ENCODE measurements around the gene PRKAA1. TPM values are rescaled to one million over a fixed set of nuclear protein-coding genes. Genes with fewer than 3 reads are reported as not detected.
A peak's percentile ranks its signal among the peaks of the same experiment; 100 is the strongest.
"Not testable (repeated sequence)": the region's sequence is repeated elsewhere in the genome, so short reads cannot be mapped to it uniquely, and the experiment has no call there.

Gene PRKAA1
- total and polyA plus RNA-seq, 3 experiments from 2014 or later: 46.7 to 79.4 (median 73.3) TPM

GRCh38 chr5:40812125-40812524 lies 14.0 kb upstream of the PRKAA1 start:
- Mint-ChIP-seq H3K27me3 (no peaks in the 10 kb centered on the region), H3K9me3 (no peaks in the 10 kb centered on the region)
- CTCF ChIA-PET: no interaction called here

GRCh38 chr5:40801771-40802562 lies 3.8 kb upstream of the PRKAA1 start:
- DNase-seq: no peak
- Mint-ChIP-seq H3K27ac (peak overlapping the region in 2 of 8 donors; percentile 40 to 54), H3K27me3 (no peaks in the 10 kb centered on the region), H3K4me3 (peak overlapping the region in 1 of 7 donors; percentile 78), H3K9me3 (no peaks in the 10 kb centered on the region), H3K4me1 (peaks cover 12 to 16% (median 14%) of the 10 kb centered on the region in 3 donors), H3K36me3 (peaks cover 0 to 6% (median 0%) of the 10 kb centered on the region in 3 donors)
- H3K27me3 ChIP-seq (ENCODE audit: insufficient read depth, low read length, poor library complexity, severe bottlenecking): no peaks in the 10 kb centered on the region
- ChIA-PET POLR2A (no interaction called here), CTCF (interaction anchor here (1.4 kb wide), 1 partner anchor 47 kb away, joined by 3 read pairs; the partner anchor contains the start of gene TTC33)
- no peaks in the 10 kb centered on the region for H3K9me3 ChIP-seq (ENCODE audit: low read length)
- H3K36me3 ChIP-seq (ENCODE audit: insufficient read depth, low read length): no peaks in the 10 kb centered on the region
- no peak overlapping the region for H3K4me3 ChIP-seq (ENCODE audit: low read length)
- peak overlapping the region; percentile 58 for H3K27ac ChIP-seq (ENCODE audit: low read depth, low read length)
- H3K4me1 ChIP-seq (ENCODE audit: insufficient read depth, low read length): peaks cover 11% of the 10 kb centered on the region

More at GRCh38 chr5:40812125-40812524, 14.0 kb upstream of the PRKAA1 start:
- Histone ChIP-seq H3K9me3 (ENCODE audit: low read length) (no peaks in the 10 kb centered on the region), H3K27ac (ENCODE audit: low read depth, low read length) (no peak overlapping the region), H3K27me3 (ENCODE audit: insufficient read depth, low read length, poor library complexity, severe bottlenecking) (no peaks in the 10 kb centered on the region), H3K36me3 (ENCODE audit: insufficient read depth, low read length) (no peaks in the 10 kb centered on the region), H3K4me1 (ENCODE audit: insufficient read depth, low read length) (no peaks in the 10 kb centered on the region), H3K4me3 (ENCODE audit: low read length) (no peak overlapping the region)
- Mint-ChIP-seq H3K4me1 (peaks cover 0 to 8% (median 7%) of the 10 kb centered on the region in 3 donors), H3K27ac (no peak overlapping the region), H3K36me3 (no peaks in the 10 kb centered on the region), H3K4me3 (no peak overlapping the region)
- POLR2A ChIA-PET: interaction anchor here (0.5 kb wide), 1 partner anchor 9 kb away, joined by 3 read pairs; no protein-coding TSS in a partner anchor
- DNase-seq: no peak

- Mint-ChIP-seq H3K4me1 (peaks cover 37 to 43% (median 39%) of the 10 kb centered on the region in 3 donors), H3K4me3 (peak overlapping the region; percentile 42 to 98 (median 94)), H3K27ac (peak overlapping the region in 6 of 8 donors; percentile 29 to 96 (median 88)), H3K27me3 (no peaks in the 10 kb centered on the region), H3K36me3 (peaks cover 0 to 20% (median 1%) of the 10 kb centered on the region in 3 donors), H3K9me3 (no peaks in the 10 kb centered on the region)
- ChIA-PET POLR2A (interaction anchor here (0.5 to 0.6 kb wide), 2 partner anchors 1075 to 1719 kb away, joined by 3 read pairs; no protein-coding TSS in a partner anchor), CTCF (interaction anchor here (1.1 kb wide), 1 partner anchor 45 kb away, joined by 3 read pairs; no protein-coding TSS in a partner anchor)
- DNase-seq: no peak
- no peak overlapping the region for H3K4me3 ChIP-seq (ENCODE audit: low read length)
- no peaks in the 10 kb centered on the region for H3K9me3 ChIP-seq (ENCODE audit: low read length)
- H3K27me3 ChIP-seq (ENCODE audit: insufficient read depth, low read length, poor library complexity, severe bottlenecking): no peaks in the 10 kb centered on the region
- no peaks in the 10 kb centered on the region for H3K36me3 ChIP-seq (ENCODE audit: insufficient read depth, low read length)
- H3K27ac ChIP-seq (ENCODE audit: low read depth, low read length): peak overlapping the region; percentile 88
- H3K4me1 ChIP-seq (ENCODE audit: insufficient read depth, low read length): peaks cover 22% of the 10 kb centered on the region
These were observed 1.1 kb upstream of the PRKAA1 start for GRCh38 chr5:40799258-40799657.

- Mint-ChIP-seq H3K27ac (peak overlapping the region in 7 of 8 donors; percentile 84 to 96 (median 92)), H3K36me3 (peaks cover 0 to 24% (median 1%) of the 10 kb centered on the region in 3 donors), H3K4me1 (peaks cover 40 to 47% (median 43%) of the 10 kb centered on the region in 3 donors), H3K9me3 (no peaks in the 10 kb centered on the region), H3K4me3 (peak overlapping the region; percentile 92 to 98 (median 95)), H3K27me3 (no peaks in the 10 kb centered on the region)
- peak overlapping the region; percentile 99 for H3K4me3 ChIP-seq (ENCODE audit: low read length)
- ChIA-PET CTCF (interaction anchor here (1.1 kb wide), 1 partner anchor 44 kb away, joined by 3 read pairs; no protein-coding TSS in a partner anchor), POLR2A (interaction anchor here (0.5 to 1.5 kb wide), 6 partner anchors 8 to 1719 kb away, joined by 3 to 8 read pairs (median 3); partner anchors contain the start of gene RIMOC1)
- H3K27ac ChIP-seq (ENCODE audit: low read depth, low read length): peak overlapping the region; percentile 88
- H3K36me3 ChIP-seq (ENCODE audit: insufficient read depth, low read length): no peaks in the 10 kb centered on the region
- no peak for DNase-seq
- H3K27me3 ChIP-seq (ENCODE audit: insufficient read depth, low read length, poor library complexity, severe bottlenecking): no peaks in the 10 kb centered on the region
- H3K4me1 ChIP-seq (ENCODE audit: insufficient read depth, low read length): peaks cover 22% of the 10 kb centered on the region
- H3K9me3 ChIP-seq (ENCODE audit: low read length): no peaks in the 10 kb centered on the region
These were observed 632 bp upstream of the PRKAA1 start for GRCh38 chr5:40798801-40799210.

- ChIA-PET POLR2A (interaction anchor here (0.9 to 1.5 kb wide), 4 partner anchors 10 to 1106 kb away, joined by 3 to 8 read pairs (median 4); partner anchors contain the start of gene RIMOC1), CTCF (no interaction called here)
- H3K27me3 Mint-ChIP-seq: no peaks in the 10 kb centered on the region
- H3K36me3 Mint-ChIP-seq: peaks cover 0 to 26% (median 1%) of the 10 kb centered on the region in 3 donors
- peak overlapping the region; percentile 74 for H3K4me3 ChIP-seq (ENCODE audit: low read length)
- peaks cover 28% of the 10 kb centered on the region for H3K4me1 ChIP-seq (ENCODE audit: insufficient read depth, low read length)
- no peaks in the 10 kb centered on the region for H3K9me3 ChIP-seq (ENCODE audit: low read length)
- no peaks in the 10 kb centered on the region for H3K27me3 ChIP-seq (ENCODE audit: insufficient read depth, low read length, poor library complexity, severe bottlenecking)
- DNase-seq: peak; percentile 75 to 86 (median 79)
- no peaks in the 10 kb centered on the region for H3K36me3 ChIP-seq (ENCODE audit: insufficient read depth, low read length)
- peak overlapping the region; percentile 75 for H3K27ac ChIP-seq (ENCODE audit: low read depth, low read length)
- H3K4me1 Mint-ChIP-seq: peaks cover 51 to 56% (median 54%) of the 10 kb centered on the region in 3 donors
- H3K4me3 Mint-ChIP-seq: peak overlapping the region; percentile 87 to 98 (median 94)
- peak overlapping the region; percentile 87 to 98 (median 94) for H3K27ac Mint-ChIP-seq
- H3K9me3 Mint-ChIP-seq: no peaks in the 10 kb centered on the region
These were observed 732 bp downstream of the PRKAA1 start for GRCh38 chr5:40797273-40798011.

- H3K9me3 ChIP-seq (ENCODE audit: low read length): no peaks in the 10 kb centered on the region
- no peaks in the 10 kb centered on the region for H3K9me3 Mint-ChIP-seq
- H3K4me1 ChIP-seq (ENCODE audit: insufficient read depth, low read length): peaks cover 37% of the 10 kb centered on the region
- H3K4me3 Mint-ChIP-seq: peak overlapping the region; percentile 62 to 98 (median 92)
- peak overlapping the region; percentile 75 for H3K27ac ChIP-seq (ENCODE audit: low read depth, low read length)
- no peaks in the 10 kb centered on the region for H3K27me3 ChIP-seq (ENCODE audit: insufficient read depth, low read length, poor library complexity, severe bottlenecking)
- H3K27ac Mint-ChIP-seq: peak overlapping the region in 6 of 8 donors; percentile 33 to 95 (median 64)
- no peaks in the 10 kb centered on the region for H3K36me3 ChIP-seq (ENCODE audit: insufficient read depth, low read length)
- no peak for DNase-seq
- H3K36me3 Mint-ChIP-seq: peaks cover 0 to 26% (median 1%) of the 10 kb centered on the region in 3 donors
- POLR2A ChIA-PET: interaction anchor here (0.7 kb wide), 1 partner anchor 31 kb away, joined by 3 read pairs; no protein-coding TSS in a partner anchor
- CTCF ChIA-PET: interaction anchor here (1.1 kb wide), 1 partner anchor 19 kb away, joined by 3 read pairs; no protein-coding TSS in a partner anchor
- peak overlapping the region; percentile 74 for H3K4me3 ChIP-seq (ENCODE audit: low read length)
- H3K27me3 Mint-ChIP-seq: no peaks in the 10 kb centered on the region
- peaks cover 56 to 65% (median 61%) of the 10 kb centered on the region in 3 donors for H3K4me1 Mint-ChIP-seq
These were observed 1.7 kb downstream of the PRKAA1 start for GRCh38 chr5:40796487-40796889.

GRCh38 chr5:40794877-40795276 lies 3.3 kb downstream of the PRKAA1 start:
- H3K4me3 ChIP-seq (ENCODE audit: low read length); DNase-seq; H3K36me3 ChIP-seq (ENCODE audit: insufficient read depth, low read length); H3K9me3 ChIP-seq (ENCODE audit: low read length); POLR2A ChIA-PET; H3K27me3 ChIP-seq (ENCODE audit: insufficient read depth, low read length, poor library complexity, severe bottlenecking); H3K27ac ChIP-seq (ENCODE audit: low read depth, low read length); H3K9me3 Mint-ChIP-seq; H3K27me3 Mint-ChIP-seq; CTCF ChIA-PET: not testable (repeated sequence)
- H3K4me3 Mint-ChIP-seq: peak overlapping the region in 5 of 7 donors; percentile 11 to 54 (median 21)
- peaks cover 46% of the 10 kb centered on the region for H3K4me1 ChIP-seq (ENCODE audit: insufficient read depth, low read length)
- H3K27ac Mint-ChIP-seq: peak overlapping the region in 3 of 8 donors; percentile 50 to 86 (median 74)
- H3K4me1 Mint-ChIP-seq: peaks cover 67 to 81% (median 77%) of the 10 kb centered on the region in 3 donors
- peaks cover 0 to 27% (median 1%) of the 10 kb centered on the region in 3 donors for H3K36me3 Mint-ChIP-seq

All from CD8-positive, alpha-beta memory T cell (primary cell).